Smooth muscle cell of the brain vasculature (primary cell): ENCODE results near the gene OR4D2.
"Not testable (repeated sequence)": the region's sequence is repeated elsewhere in the genome, so short reads cannot be mapped to it uniquely, and the experiment has no call there.

Experiments
- DNase-seq: peaks from one replicate; pipeline ENCODE4 v3.0.0-alpha.2; 2012; ENCODE audit warnings: low read depth, low spot score

The OR4D2 gene

GRCh38 chr17:58166682-58167081 is at the start of gene OR4D2:
TSS of gene OR4D2 (plus strand) at chr17:58166982. CDS start at chr17:58169656, 2,674 bp downstream.
- no peak for DNase-seq

DNA sequence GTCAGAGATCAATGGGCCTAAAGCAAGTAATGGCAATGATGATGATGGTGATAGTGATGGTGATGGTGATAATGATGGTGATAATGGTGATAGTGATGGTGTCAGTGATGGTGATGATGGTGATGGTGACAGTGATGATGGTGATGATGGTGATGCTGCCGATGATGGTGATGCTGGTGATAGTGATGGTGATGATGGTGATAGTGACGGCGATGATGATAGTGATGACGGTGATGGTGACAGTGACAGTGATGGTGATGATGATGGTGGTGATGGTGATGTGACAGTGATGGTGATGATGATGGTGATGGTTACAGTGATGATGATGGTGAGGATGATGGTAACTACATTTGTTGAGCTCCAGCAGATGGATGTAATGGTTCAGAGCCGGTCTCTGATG is 49.4 kb upstream of the OR4D2 start:
- no peak for DNase-seq

GRCh38 chr17:58119491-58119890 is 47.3 kb upstream of the OR4D2 start:
- no peak for DNase-seq

DNA sequence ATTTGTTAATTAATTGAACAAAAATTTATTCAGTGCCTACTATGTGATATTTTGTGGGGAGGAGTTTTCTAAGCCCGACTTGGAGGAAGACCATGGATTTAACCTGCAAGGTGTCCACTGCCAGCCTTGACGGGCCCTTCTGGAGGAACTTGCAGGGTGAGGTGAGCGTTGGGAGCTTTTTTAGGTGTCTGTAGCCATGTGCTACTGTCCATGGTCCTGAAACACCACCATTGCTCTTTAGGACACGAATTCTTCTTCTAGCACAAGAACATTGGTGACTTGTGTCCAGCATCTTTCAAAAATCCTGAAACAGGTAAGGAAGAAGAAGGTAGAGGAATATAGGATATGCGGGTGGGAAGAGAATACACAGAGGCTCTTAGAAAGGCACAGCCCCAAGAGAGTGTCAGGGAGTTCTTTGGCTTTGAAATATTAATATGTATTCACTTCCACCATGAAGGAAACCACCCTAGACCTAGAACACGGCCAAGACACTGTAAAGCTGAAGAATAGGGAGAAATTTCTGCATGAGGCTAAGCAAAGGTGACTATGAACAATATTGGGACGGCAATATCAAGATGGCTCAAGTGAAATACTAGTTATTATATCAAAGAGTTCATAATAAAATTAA is 46.5 kb upstream of the OR4D2 start:
- DNase-seq: peak; percentile 26

DNA sequence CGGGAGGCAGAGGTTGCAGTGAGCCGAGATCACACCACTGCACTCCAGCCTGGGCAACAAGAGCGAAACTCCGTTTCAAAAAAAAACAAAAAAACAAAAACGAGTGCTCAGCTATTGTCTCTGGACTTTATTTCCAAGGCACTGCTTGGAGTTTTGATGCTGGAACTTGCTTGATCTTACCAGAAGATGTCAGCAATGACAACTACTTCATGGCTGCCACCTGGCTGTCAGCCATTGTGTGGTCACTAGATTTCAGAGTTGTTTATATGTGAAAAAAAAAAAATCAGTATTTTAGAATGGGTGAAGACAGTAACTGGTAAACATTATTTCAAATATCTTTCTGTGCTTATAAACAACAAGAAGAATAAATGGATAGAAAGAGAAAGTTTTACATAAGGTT is 44.9 kb upstream of the OR4D2 start:
- DNase-seq: no peak

GRCh38 chr17:58127846-58128245 is 38.9 kb upstream of the OR4D2 start:
- no peak for DNase-seq

GRCh38 chr17:58132697-58133096 is 34.1 kb upstream of the OR4D2 start:
- DNase-seq: not testable (repeated sequence)

DNA sequence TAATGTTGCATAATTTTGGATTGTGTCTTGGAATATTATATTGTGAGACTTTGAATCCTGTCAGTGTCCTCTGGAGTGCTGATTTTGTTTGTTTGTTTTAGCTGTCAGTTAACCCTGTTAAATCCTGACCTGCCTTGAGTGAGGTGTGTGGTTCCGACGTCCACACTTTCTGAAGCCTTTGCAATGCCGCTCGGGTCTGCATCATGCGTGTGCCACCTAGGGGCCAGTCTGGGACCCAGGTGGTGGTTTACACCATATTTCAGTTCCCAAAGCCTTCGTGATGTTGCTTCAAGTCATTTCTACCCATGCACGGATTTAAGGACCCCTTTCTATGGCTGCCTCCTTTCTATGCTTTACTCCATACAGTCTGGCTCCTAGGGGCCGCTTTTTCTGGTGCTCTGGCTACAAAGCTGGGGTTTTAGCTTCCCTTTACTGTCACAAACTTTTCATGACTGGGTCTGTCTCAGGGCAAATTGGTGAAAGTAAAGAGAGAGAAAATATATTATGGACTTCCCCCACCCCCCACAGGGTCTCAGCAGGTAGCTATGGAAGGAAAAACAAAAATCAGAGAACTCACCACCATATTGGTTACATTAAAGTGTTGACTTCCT is 30.0 kb upstream of the OR4D2 start:
- DNase-seq: no peak

DNA sequence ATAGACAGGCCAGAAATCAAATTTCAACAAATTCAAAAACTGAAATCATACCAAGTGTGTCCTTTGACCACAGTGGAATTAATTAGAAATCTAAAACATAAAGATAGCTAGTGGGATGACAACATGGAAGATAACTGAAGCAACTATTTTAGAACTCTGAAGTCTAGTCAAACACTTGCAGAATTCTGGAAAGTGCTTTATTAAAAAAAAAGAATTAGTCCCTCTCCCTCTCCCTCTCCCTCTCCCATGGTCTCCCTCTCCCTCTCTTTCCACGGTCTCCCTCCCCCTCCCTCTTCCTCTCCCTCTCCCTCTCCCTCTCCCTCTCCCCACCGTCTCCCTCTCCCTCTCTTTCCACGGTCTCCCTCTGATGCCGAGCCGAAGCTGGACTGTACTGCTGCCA is 25.3 kb upstream of the OR4D2 start:
- DNase-seq: no peak

- not testable (repeated sequence) for DNase-seq
These were observed 23.4 kb upstream of the OR4D2 start for GRCh38 chr17:58143335-58143734.

GRCh38 chr17:58144801-58145200 is 22.0 kb upstream of the OR4D2 start:
- DNase-seq: no peak

DNA sequence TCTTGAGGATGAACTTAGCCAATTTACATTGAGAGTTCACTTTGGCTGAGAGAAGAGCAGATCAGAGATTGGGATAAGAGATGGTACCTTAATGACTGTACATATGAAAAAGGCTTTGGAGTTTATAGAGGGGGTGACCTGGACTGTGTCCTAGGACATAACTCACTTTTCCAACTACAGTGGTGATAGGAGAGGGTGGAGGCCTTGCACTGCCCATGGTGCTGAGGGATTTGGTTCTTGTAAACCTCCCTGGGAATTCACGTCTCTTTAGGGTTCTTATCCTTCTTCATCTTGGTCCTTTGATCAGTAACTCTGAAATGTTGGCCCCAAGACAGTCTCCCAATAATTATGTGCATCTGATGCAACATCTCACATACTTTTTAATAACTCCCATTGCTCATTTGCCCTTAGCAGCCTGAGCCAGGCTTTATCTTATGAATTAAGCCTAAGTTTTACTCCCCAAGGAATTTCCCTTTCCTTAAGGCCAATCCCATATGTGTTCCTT is 18.8 kb upstream of the OR4D2 start, which contains the start of gene OR4D1:
TSS of gene OR4D1 (plus strand) at position 455 of the 505 bp plus-strand sequence. CDS start 6,770 bp downstream, outside the sequence.
- DNase-seq: no peak

GRCh38 chr17:58148609-58149008 is 18.2 kb upstream of the OR4D2 start:
- no peak for DNase-seq

DNA sequence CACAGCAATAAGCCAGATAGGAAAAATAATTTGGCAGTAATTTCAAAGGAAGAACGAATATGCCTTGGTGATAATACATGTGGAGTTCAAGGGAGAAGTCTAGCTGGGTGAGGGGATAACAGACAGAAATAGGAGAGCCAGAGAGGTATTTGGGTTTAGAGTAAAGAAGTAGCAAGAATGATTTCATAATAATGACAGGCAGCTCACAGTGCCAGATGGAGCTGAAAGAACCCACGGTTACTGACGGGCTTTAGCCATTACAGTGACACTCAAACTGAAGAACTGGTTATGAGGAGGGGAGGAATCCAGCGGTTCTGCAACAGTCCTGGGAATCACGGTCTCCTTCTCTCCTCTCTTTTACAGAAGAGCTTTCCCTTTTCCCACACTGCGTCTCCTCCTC is 16.4 kb upstream of the OR4D2 start:
- DNase-seq: no peak

GRCh38 chr17:58153046-58153445 is 13.7 kb upstream of the OR4D2 start:
- no peak for DNase-seq

GRCh38 chr17:58153671-58154070 is 13.1 kb upstream of the OR4D2 start:
- no peak for DNase-seq

DNA sequence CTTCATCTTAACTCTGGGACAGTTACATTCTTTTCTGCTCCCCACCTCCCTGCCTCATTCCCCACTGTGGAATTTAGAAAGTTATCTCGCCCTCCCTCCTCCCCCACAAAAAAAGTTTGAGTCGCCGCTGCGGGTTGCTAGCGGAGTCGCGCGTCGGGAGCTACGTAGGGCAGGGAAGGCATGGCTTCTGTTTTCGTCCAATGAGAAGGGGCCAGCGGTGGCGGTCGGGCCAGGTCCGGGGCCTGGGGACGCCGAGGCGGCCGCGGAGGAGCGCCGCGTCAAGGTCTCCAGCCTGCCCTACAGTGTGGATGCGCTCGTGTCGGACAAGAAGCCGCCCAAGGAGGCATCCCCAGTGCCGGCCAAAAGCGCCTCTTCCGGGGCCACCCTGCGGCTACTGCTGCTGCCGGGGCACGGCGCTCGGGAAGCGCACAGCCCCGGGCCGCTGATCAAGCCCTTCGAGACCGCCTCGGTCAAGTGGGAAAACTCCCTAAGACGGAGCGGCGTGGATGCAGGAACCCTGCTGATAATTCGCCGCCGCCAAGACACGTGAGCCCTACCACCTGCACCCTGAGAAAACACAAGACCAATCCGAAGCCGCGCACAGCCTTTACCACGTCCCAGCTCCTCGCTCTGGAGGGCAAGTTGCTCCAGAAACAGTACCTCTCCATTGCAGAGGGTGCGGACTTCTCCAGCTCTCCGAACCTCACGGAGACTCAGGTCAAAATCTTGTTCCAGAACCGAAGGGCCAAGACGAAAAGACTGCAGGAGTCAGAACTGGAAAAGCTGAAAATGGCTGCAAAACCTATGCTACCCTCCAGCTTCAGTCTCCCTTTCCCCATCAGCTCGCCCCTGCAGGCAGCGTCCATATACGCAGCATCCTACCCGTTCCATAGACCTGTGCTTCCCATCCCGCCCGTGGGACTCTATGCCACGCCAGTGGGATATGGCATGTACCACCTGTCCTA is 9.7 kb upstream of the OR4D2 start:
- DNase-seq: no peak

GRCh38 chr17:58158181-58158580 is 8.6 kb upstream of the OR4D2 start:
- no peak for DNase-seq

- DNase-seq: no peak
These were observed 5.2 kb upstream of the OR4D2 start for GRCh38 chr17:58161566-58161965.

DNA sequence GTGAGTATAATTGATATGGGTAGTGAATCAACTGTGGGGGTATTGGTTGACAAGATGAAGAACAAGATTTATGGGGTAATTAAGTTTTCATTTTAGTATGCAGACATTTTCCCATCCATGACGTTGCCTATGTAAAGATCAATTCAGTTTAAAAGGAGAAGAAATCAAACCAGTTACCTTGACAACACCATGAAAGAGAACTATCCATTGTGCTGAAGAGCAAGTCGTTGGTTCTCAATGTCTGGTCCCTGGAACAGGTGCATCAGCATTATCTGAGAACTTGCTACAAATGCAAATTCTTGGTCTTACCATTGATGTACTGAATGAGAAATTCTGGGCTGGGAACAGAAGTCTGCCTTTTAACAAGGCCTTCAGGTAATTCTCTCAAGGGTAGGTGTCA is 801 bp upstream of the OR4D2 start:
- DNase-seq: no peak

DNA sequence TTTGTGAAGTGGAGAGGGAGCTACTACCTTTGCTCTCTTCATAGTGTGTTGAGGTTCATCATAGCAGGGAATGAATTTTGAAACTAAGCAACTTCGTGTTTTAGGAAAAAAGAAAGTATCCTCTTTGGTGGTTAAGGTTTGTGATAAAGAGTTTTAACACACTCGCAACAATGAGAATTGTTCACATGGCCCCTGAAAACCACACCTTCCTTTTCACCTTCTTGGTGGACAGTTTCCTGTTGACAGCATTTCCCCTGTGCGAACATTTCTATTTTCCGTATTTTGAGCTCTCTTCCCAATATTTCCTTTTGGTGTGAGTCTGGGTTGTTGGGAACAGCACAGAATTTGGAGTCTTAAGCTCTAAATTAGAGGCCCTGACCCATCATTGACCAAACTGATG is 3.8 kb downstream of the OR4D2 start:
- no peak for DNase-seq

GRCh38 chr17:58172369-58173071 is 5.7 kb downstream of the OR4D2 start:
- no peak for DNase-seq
